ENCODE data around the gene CACNB2.

The CACNB2 gene

DNA sequence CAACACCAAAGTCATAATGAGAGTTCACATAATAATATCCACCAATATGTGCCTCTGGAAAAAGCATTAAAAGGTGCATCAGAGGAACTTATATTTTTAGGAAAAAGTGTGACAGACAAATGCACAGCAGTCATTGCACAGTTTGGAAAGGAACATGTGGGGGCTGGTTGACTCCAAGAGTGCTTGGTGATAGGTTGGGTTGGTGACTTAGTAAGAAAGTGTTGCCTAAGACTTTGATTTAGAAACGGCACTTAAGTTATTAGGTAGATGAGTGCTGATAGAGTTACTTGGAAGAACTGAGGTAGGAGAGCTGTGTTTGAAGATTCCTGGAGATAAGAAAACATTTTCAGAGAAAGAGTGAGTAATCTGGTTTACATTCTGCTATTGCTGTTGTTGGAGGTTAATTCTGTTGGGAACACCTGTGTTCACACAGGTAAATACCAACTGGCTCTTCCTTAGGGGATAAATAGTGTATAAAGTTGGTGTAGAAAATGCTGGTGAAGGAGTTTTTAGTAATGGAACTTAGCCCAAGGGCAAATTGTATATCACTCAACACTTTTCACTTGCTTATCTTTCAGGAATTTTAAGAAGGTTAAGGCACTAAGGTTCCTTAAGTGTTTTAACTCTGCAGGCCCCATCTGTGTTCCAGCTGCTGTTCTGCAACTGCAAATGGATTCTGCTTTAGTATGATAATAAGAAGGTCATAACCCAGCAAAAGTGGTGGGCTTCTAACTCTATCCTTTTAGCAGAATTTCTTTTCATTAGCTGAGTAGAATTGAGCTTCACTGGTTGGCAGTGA is 315.1 kb downstream of the CACNB2 start:
- no peak for DNase-seq (ENCODE audit: low spot score)

DNA sequence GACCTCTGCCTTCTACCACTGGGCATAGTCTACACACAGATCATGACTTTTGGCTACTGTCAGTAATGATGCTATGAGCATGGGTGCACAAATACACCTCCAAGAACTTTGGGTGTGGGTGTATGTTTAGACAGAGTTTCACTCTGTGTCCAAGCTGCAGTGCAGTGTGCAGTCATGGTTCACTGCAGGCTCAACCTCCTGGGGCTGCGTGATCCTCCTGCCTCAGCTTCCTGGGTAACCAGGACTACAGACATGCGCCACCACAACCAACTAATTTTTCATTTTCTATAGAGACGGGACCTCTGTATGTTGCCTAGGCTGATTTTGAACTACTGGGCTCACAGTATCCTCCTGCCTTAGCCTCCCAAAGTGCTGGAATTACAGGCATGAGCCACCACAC is 316.8 kb downstream of the CACNB2 start:
- no peak for DNase-seq (ENCODE audit: low spot score)

GRCh38 chr10:18460032-18460431 is 319.8 kb downstream of the CACNB2 start:
- DNase-seq (ENCODE audit: low spot score), result no peak

GRCh38 chr10:18463673-18464211 is 323.5 kb downstream of the CACNB2 start:
- no peak for DNase-seq (ENCODE audit: low spot score)

DNA sequence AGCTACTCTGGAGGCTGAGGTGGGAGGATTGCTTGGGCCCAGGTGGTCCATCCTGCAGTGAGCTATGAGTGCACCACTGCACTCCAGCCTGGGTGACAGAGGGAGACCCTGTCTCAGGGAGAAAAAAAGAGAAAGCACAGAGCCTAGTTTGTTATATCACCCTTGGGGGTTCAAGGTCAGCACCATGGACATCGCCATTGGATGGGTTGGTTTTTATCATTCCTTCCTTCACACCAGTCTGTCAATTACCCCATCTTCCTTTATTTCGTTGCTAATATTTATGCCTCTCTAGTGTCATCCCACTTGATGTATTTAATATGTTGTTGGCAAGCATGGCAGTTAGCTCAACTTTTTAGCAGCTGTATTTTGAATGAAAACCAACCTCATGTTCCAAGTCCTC is 328.9 kb downstream of the CACNB2 start:
- no peak for DNase-seq (ENCODE audit: low spot score)

DNA sequence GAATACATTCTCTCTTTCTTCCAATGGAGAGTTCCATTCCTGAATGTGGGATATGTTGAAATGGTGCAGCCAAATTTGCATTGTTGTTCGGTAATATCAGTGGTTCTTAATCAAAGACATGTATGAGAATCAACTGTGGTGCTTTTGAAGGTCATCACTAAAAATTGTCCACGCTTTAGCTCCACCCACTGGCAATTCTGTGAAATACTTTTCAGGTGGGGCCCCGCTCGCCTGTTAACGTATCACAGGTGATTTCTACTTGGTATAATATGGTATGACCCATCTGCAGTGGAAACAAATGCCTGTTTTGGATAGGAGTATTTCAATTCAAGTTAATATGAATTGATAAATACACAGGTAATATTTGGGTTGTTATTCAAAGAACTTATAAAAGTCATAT is 332.8 kb downstream of the CACNB2 start:
- DNase-seq (ENCODE audit: low spot score), result no peak

DNA sequence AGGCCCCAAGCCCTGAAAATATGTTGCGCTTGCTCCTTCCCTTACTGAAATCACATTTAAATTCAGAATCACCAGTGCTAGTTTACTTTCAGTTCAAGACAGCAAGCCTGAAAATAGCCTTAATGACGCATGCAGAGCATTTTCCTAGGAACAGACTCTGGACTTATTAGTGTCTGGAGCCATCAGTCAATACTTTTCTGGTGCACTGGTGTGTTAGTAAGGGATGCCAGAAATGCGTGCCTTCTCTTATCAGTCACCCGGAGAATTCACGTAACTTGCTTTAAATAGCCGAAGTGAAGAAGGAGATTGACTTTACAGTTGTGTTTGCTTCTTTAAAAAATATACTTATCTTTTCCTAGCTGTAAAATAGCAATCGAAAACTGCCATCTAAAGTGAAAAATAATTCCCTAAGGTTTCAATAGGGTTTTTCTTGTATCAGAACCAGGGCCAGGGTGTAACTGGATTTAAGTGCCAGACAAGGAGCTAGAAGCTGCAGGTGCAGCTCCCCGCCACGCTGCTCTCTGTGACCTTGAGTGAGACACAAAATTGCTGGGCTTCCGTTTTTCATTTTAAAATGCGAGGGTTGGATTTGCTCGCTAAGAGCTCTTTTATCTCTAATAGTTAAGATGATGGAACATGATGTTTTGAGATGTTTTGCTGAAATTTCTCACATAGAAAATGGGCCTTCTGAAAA is 333.3 kb downstream of the CACNB2 start:
- no peak for DNase-seq (ENCODE audit: low spot score)

DNA sequence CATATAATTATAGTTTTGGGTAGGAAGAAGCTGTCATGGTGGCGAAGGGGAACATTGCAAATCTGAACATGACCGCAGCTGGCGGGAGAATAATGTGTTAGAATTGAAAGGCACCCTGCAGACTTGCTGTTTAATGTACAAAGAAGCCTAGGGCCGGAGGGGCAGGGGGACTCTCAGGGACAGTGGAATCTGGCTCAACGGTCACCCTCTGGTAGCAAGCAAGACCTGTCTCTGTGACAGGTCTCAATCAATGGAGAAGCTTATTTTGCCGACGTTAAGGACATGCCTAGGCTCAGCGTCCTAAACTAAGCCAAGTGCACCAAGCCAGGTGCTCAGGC is 333.9 kb downstream of the CACNB2 start:
- no peak for DNase-seq (ENCODE audit: low spot score)

GRCh38 chr10:18476076-18476647 is 335.9 kb downstream of the CACNB2 start:
- no peak for DNase-seq (ENCODE audit: low spot score)

- no peak for DNase-seq (ENCODE audit: low spot score)
These were observed 338.1 kb downstream of the CACNB2 start for GRCh38 chr10:18478354-18478753.

GRCh38 chr10:18479502-18479901 is 339.3 kb downstream of the CACNB2 start:
- DNase-seq (ENCODE audit: low spot score), result no peak

GRCh38 chr10:18483516-18484186 is 343.4 kb downstream of the CACNB2 start:
- DNase-seq (ENCODE audit: low spot score), result no peak

- DNase-seq (ENCODE audit: low spot score), result no peak
These were observed 346.2 kb downstream of the CACNB2 start for GRCh38 chr10:18486438-18486837.

DNA sequence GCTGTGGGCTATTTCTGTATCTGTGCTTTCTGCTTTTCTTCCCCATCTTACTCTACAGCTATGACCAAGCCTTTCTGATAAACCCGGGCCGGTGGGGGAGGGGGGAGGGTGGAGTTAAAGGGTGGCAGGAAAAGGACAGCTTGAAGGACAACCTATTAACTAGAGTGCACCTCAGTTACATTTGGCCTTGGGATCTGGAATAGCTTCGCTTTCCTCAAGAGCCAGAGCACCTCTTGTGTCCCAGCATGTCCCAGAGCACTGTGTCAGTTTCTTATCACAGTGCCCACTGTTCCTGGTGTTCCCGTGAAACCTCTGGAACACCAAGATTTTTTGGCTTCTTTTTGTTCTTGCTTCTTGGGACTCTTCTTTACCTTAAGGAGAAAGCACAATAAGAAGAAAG is 350.5 kb downstream of the CACNB2 start:
- no peak for DNase-seq (ENCODE audit: low spot score)

- no peak for DNase-seq (ENCODE audit: low spot score)
These were observed 357.7 kb downstream of the CACNB2 start for GRCh38 chr10:18497806-18498369.

- no peak for DNase-seq (ENCODE audit: low spot score)
These were observed 358.8 kb downstream of the CACNB2 start for GRCh38 chr10:18498998-18499397.

- DNase-seq (ENCODE audit: low spot score), result no peak
These were observed 360.4 kb downstream of the CACNB2 start for GRCh38 chr10:18500576-18500975.

- no peak for DNase-seq (ENCODE audit: low spot score)
These were observed 361.0 kb downstream of the CACNB2 start for GRCh38 chr10:18501198-18501597.

- no peak for DNase-seq (ENCODE audit: low spot score)
These were observed 361.4 kb downstream of the CACNB2 start for GRCh38 chr10:18501629-18502028.

- no peak for DNase-seq (ENCODE audit: low spot score)
These were observed 363.9 kb downstream of the CACNB2 start for GRCh38 chr10:18504161-18504560.

GRCh38 chr10:18505456-18506118 is 365.4 kb downstream of the CACNB2 start:
- no peak for DNase-seq (ENCODE audit: low spot score)

- DNase-seq (ENCODE audit: low spot score), result no peak
These were observed 368.4 kb downstream of the CACNB2 start for GRCh38 chr10:18508587-18508986.

Measured in germinal center (tissue), 1 donor.